Keratinocyte (primary cell): ENCODE measurements around the gene TNFRSF6B.

Experiments used
- CTCF ChIP-seq, 3 experiments: IDR thresholded peaks in 1 of 3; conservative IDR thresholded peaks in 1 of 3; optimal IDR thresholded peaks in 1 of 3; 2 replicates in 2 of 3; 3 replicates in 1 of 3; pipeline versions ENCODE3 to v1.5.1; 2011; ENCODE audit warnings: low read length in 3 of 3, mild to moderate bottlenecking in 3 of 3, moderate library complexity in 2 of 3, control low read depth in 1 of 3, inconsistent platforms in 1 of 3; ENCODE audit not compliant: insufficient read depth in 2 of 3; ENCODE audit errors: extremely low read depth in 1 of 3
- EZH2 ChIP-seq: IDR thresholded peaks from one replicate; pipeline ENCODE4 v1.6.1; 2012; ENCODE audit warnings: inconsistent platforms, mild to moderate bottlenecking, low read length, moderate library complexity

GRCh38 chr20:63680427-63680826 lies 16.0 kb upstream of the TNFRSF6B start:
- TF ChIP-seq CTCF (optimal IDR thresholded peaks at IDR 0.05 in 1 of 3, IDR thresholded peaks at IDR 0.05 in 1 of 3, conservative IDR thresholded peaks at IDR 0.05 in 1 of 3; ENCODE audit: extremely low read depth in 1 of 3, insufficient read depth in 2 of 3, low read length in 3 of 3) = no peak
- no peak for TF ChIP-seq EZH2
